GM18502 (cell line): ENCODE data around the gene CLIP2.
"Not testable (repeated sequence)": the region's sequence is repeated elsewhere in the genome, so short reads cannot be mapped to it uniquely, and the experiment has no call there.

Experiments
- ATAC-seq: cut with Tn5 transposase; IDR thresholded peaks from one replicate; pipeline ENCODE4 v1.9.1; 2021; ENCODE audit warnings: mild to moderate bottlenecking; ENCODE audit not compliant: unreplicated experiment, poor library complexity

Gene CLIP2

GRCh38 chr7:74325210-74325565 lies 36.0 kb downstream of the CLIP2 start:
- ATAC-seq: no peak

GRCh38 chr7:74329225-74329624 lies 40.0 kb downstream of the CLIP2 start:
- no peak for ATAC-seq

GRCh38 chr7:74332373-74333176 lies 43.4 kb downstream of the CLIP2 start:
- no peak for ATAC-seq

GRCh38 chr7:74334030-74334429 lies 44.8 kb downstream of the CLIP2 start:
- no peak for ATAC-seq

GRCh38 chr7:74337926-74338325 lies 48.7 kb downstream of the CLIP2 start:
- no peak for ATAC-seq

- ATAC-seq: no peak
These were observed 49.3 kb downstream of the CLIP2 start for GRCh38 chr7:74338366-74339108.

GRCh38 chr7:74339648-74340047 lies 50.4 kb downstream of the CLIP2 start:
- ATAC-seq: not testable (repeated sequence)

- no peak for ATAC-seq
These were observed 54.3 kb downstream of the CLIP2 start for GRCh38 chr7:74343281-74344131.

- ATAC-seq: no peak
These were observed 54.9 kb downstream of the CLIP2 start for GRCh38 chr7:74344132-74344496.

- no peak for ATAC-seq
These were observed 55.6 kb downstream of the CLIP2 start for GRCh38 chr7:74344786-74345185.

- ATAC-seq: no peak
These were observed 56.8 kb downstream of the CLIP2 start for GRCh38 chr7:74345970-74346369.

GRCh38 chr7:74349621-74350020 lies 60.4 kb downstream of the CLIP2 start:
- no peak for ATAC-seq

GRCh38 chr7:74350751-74351150 lies 61.5 kb downstream of the CLIP2 start:
- ATAC-seq: no peak

GRCh38 chr7:74351836-74352235 lies 62.6 kb downstream of the CLIP2 start:
- no peak for ATAC-seq

GRCh38 chr7:74352551-74353138 lies 63.4 kb downstream of the CLIP2 start:
- ATAC-seq: not testable (repeated sequence)

- ATAC-seq: no peak
These were observed 64.8 kb downstream of the CLIP2 start for GRCh38 chr7:74354009-74354408.

GRCh38 chr7:74355091-74355490 lies 65.9 kb downstream of the CLIP2 start:
- ATAC-seq: no peak

- no peak for ATAC-seq
These were observed 67.5 kb downstream of the CLIP2 start for GRCh38 chr7:74356589-74357315.

- no peak for ATAC-seq
These were observed 70.8 kb downstream of the CLIP2 start for GRCh38 chr7:74360008-74360407.

- no peak for ATAC-seq
These were observed 73.1 kb downstream of the CLIP2 start for GRCh38 chr7:74362266-74362665.
